HepG2 (cell line): ENCODE results near the gene KIAA0319L. TPM values are rescaled to one million over a fixed set of nuclear protein-coding genes. Genes with fewer than 3 reads are reported as not detected.

Experiments
- ATAC-seq: fragments of 200-7000 bp; cut with Tn5 transposase; 3 replicates; pipeline ENCODE4 v1.9.1; 2020; ENCODE audit warnings: mild to moderate bottlenecking, moderate library complexity
- BruUV-seq: library from RNA; stranded (reverse); fragments of 400-500 nt; replicated peaks from 2 replicates; lab custom pipeline; 2021; lab: Mats Ljungman, UMichigan
- CTCF ChIA-PET: fragments of 300-600 bp; formaldehyde crosslinking; extraction: SDS; loops from one replicate; lab custom pipeline; 2021; ENCODE audit warnings: low total read pairs, inconsistent platforms, low intra/inter-chr PET ratio; lab: Yijun Ruan, JAX
- POLR2A ChIA-PET: fragments of 350-600 bp; sonication (Branson Sonifier 250); formaldehyde crosslinking; loops from one replicate; lab custom pipeline; 2020; ENCODE audit warnings: antibody characterized with exemption, inconsistent platforms; lab: Yijun Ruan, JAX
- DNase-seq: peaks from one replicate; pipeline ENCODE4 v3.0.0-alpha.2; 2015; ENCODE audit warnings: low spot score
- FAIRE-seq: peaks from 3 replicates; lab custom pipeline; 2011; peaks lifted over from hg19 to GRCh38; lab: Jason Lieb, UNC
- H2AFZ ChIP-seq: one replicate; pipeline ENCODE4 v1.6.1; 2011; ENCODE audit warnings: low read length, inconsistent platforms
- H3K27ac ChIP-seq: fragments of 300-600 bp; 3 replicates; pipeline ENCODE4 v1.8.0; 2011; ENCODE audit warnings: mixed run types, mild to moderate bottlenecking, mixed read lengths, low read length, inconsistent platforms; ENCODE audit not compliant: insufficient read depth; ENCODE audit errors: extremely low read length
- H3K27me3 ChIP-seq, 2 experiments: fragments of 200-600 bp in 1 of 2; 2 replicates in 1 of 2; 3 replicates in 1 of 2; pipeline versions ENCODE4 v1.6.0 to v1.8.0; 2011; ENCODE audit warnings: low read length in 2 of 2, mild to moderate bottlenecking in 2 of 2, moderate library complexity in 2 of 2, inconsistent platforms in 1 of 2; ENCODE audit not compliant: insufficient read depth in 2 of 2, control insufficient read depth in 1 of 2
- H3K36me3 ChIP-seq, 2 experiments: fragments of 200-600 bp in 1 of 2; replicated peaks in 1 of 2; 2 replicates in 1 of 2; 3 replicates in 1 of 2; pipeline versions ENCODE4 v1.5.1 to v1.8.0; 2011; ENCODE audit warnings: low read length in 2 of 2, inconsistent platforms in 1 of 2; ENCODE audit not compliant: insufficient read depth in 2 of 2, control insufficient read depth in 1 of 2
- H3K4me1 ChIP-seq: 2 replicates; pipeline ENCODE4 v1.5.1; 2012; ENCODE audit warnings: low read length, inconsistent platforms; ENCODE audit not compliant: insufficient read depth
- H3K4me2 ChIP-seq: 2 replicates; pipeline ENCODE4 v1.6.0; 2011; ENCODE audit warnings: low read depth, low read length, inconsistent platforms
- H3K4me3 ChIP-seq, 3 experiments: fragments of 200-600 bp in 1 of 3; sonication (generic), shearing (Covaris generic) in 1 of 3; replicated peaks in 1 of 3; 2 replicates each; pipeline ENCODE4 v1.5.1; 2011 to 2016; ENCODE audit warnings: low read length in 3 of 3, inconsistent platforms in 2 of 3, low read depth in 2 of 3, mild to moderate bottlenecking in 2 of 3, control low read depth in 1 of 3, mixed read lengths in 1 of 3; ENCODE audit not compliant: insufficient read depth in 1 of 3
- H3K79me2 ChIP-seq: one replicate; pipeline ENCODE4 v1.6.1; 2011; ENCODE audit warnings: low read length, inconsistent platforms; ENCODE audit not compliant: insufficient read depth
- H3K9ac ChIP-seq: 2 replicates; pipeline ENCODE4 v1.6.0; 2011; ENCODE audit warnings: mild to moderate bottlenecking, low read depth, low read length, inconsistent platforms; ENCODE audit not compliant: insufficient read depth
- H3K9me3 ChIP-seq: 2 replicates; pipeline ENCODE4 v1.5.1; 2012; ENCODE audit warnings: mild to moderate bottlenecking, low read length
- H4K20me1 ChIP-seq: 2 replicates; pipeline ENCODE4 v1.6.0; 2011; ENCODE audit warnings: inconsistent platforms, mild to moderate bottlenecking, low read length, moderate library complexity; ENCODE audit not compliant: insufficient read depth
- ARID4A ChIP-seq: sonication (generic); formaldehyde crosslinking; IDR thresholded peaks from 2 replicates; pipeline ENCODE4 v1.5.0; 2020; ENCODE audit warnings: mild to moderate bottlenecking, missing genetic modification reagents, borderline replicate concordance
- ASH2L ChIP-seq: fragments of 300-600, 200-600 bp; sonication (generic); IDR thresholded peaks from 2 replicates; pipeline ENCODE4 v1.7.0; 2017; ENCODE audit warnings: low read depth, mild to moderate bottlenecking, moderate library complexity, mixed read lengths, low read length; ENCODE audit not compliant: insufficient read length
- CEBPB ChIP-seq: IDR thresholded peaks from 2 replicates; pipeline ENCODE4 v1.6.1; 2011; ENCODE audit warnings: low read depth, low read length, improper control_type of control experiment, borderline replicate concordance
- CEBPG ChIP-seq: IDR thresholded peaks from 2 replicates; pipeline ENCODE4 v1.6.1; 2016
- DBP ChIP-seq: sonication (generic); formaldehyde crosslinking; IDR thresholded peaks from 2 replicates; pipeline ENCODE4 v1.4.0; 2020; ENCODE audit warnings: missing genetic modification reagents; ENCODE audit errors: not compliant biosample characterization
- DR1 ChIP-seq: sonication (generic); formaldehyde crosslinking; IDR thresholded peaks from 2 replicates; pipeline ENCODE4 v1.8.0; 2021; ENCODE audit warnings: mild to moderate bottlenecking, missing genetic modification reagents, inconsistent platforms
- EEA1 ChIP-seq: sonication (generic); formaldehyde crosslinking; IDR thresholded peaks from 2 replicates; pipeline ENCODE4 v1.5.1; 2020; ENCODE audit warnings: mild to moderate bottlenecking, missing genetic modification reagents, borderline replicate concordance
- JUN ChIP-seq: sonication (generic); formaldehyde crosslinking; IDR thresholded peaks from 2 replicates; pipeline ENCODE4 v1.4.0; 2020; ENCODE audit warnings: mild to moderate bottlenecking, missing genetic modification reagents
- MAX ChIP-seq: IDR thresholded peaks from 2 replicates; pipeline ENCODE4 v1.6.1; 2012; ENCODE audit warnings: inconsistent platforms
- RARA ChIP-seq: IDR thresholded peaks from 2 replicates; pipeline ENCODE4 v1.6.1; 2016; ENCODE audit warnings: missing genetic modification reagents, missing compliant biosample characterization
- ZBTB3 ChIP-seq: sonication (generic); formaldehyde crosslinking; IDR thresholded peaks from 2 replicates; pipeline ENCODE4 v1.4.0; 2020; ENCODE audit warnings: low read depth, mild to moderate bottlenecking, moderate library complexity, missing genetic modification reagents, borderline replicate concordance
- ZFP36 ChIP-seq: fragments of 150-350 bp; IDR thresholded peaks from 2 replicates; pipeline ENCODE4 v1.6.1; 2018; ENCODE audit warnings: borderline replicate concordance, low read length, low read depth; ENCODE audit not compliant: partially characterized antibody
- ZNF331 ChIP-seq: sonication (generic); formaldehyde crosslinking; IDR thresholded peaks from 2 replicates; pipeline ENCODE4 v1.4.0; 2020; ENCODE audit warnings: missing genetic modification reagents
- WGBS: methylation state at CpG from one replicate; pipeline ENCODE4 v1.1.6; 2017; ENCODE audit warnings: low lambda C conversion rate; 5-methylcytosine and 5-hydroxymethylcytosine counted together
- in situ Hi-C: cut with HindIII; loops from 2 replicates; pipeline ENCODE4 v1.10.0; 2017; ENCODE audit warnings: low pct_unique_long_range_greater_than_20kb; ENCODE audit not compliant: extremely low pct_ligation_motif_present
- intact Hi-C: fragments of 100-400 bp; cut with micrococcal nuclease; formaldehyde crosslinking; loops from one replicate; pipeline ENCODE4 v1.10.0; 2022; ENCODE audit not compliant: unreplicated experiment
- polyA plus RNA-seq, 8 experiments: library from polyadenylated mRNA; depleted of rRNA in 3 of 8; stranded (reverse) in 7 of 8; unstranded in 1 of 8; fragments of >200 nt; fragmentation: Illumina TruSeq in 4 of 8; extraction: Trizol in 4 of 8; gene quantifications; 2 replicates each; pipeline versions ENCODE4 v1.2.1 to v1.2.3, GENCODE V29; 2011 to 2016; ENCODE audit warnings: low read depth in 4 of 8, missing spikeins in 1 of 8, mixed read lengths in 1 of 8; ENCODE audit not compliant: insufficient read depth in 1 of 8
- total RNA-seq, 5 experiments: library from RNA; depleted of rRNA; stranded (reverse); fragments of >200 nt; fragmentation: Illumina TruSeq; extraction: Trizol; gene quantifications; 2 replicates each; pipeline ENCODE4 v1.2.3, GENCODE V29; 2016; ENCODE audit warnings: low read depth in 1 of 5

KIAA0319L gene
- total and polyA plus RNA-seq, 2 of the 13 experiments (the other 11 are each of a cell fraction or from before 2014, with no cell fraction given): 33.4 to 82.6 TPM

GRCh38 chr1:35454176-35454575 lies 103.0 kb downstream of the KIAA0319L start:
- Histone ChIP-seq H3K4me1 (peaks cover 18% of the 10 kb centered on the region), H3K27me3 (no peaks in the 10 kb centered on the region), H3K9me3 (no peaks in the 10 kb centered on the region), H3K4me3 (no peak overlapping the region), H3K79me2 (no peaks in the 10 kb centered on the region), H4K20me1 (no peaks in the 10 kb centered on the region), H3K27ac (no peak overlapping the region), H3K4me2 (no peak overlapping the region), H3K9ac (no peak overlapping the region), H2AFZ (no peak overlapping the region), H3K36me3 (peaks cover 21 to 48% of the 10 kb centered on the region in 2 experiments)
- WGBS: 91% methylated on average over 4 of the region's 4 CpGs
- ATAC-seq: no peak
- no peak for DNase-seq
- intact Hi-C loops (no loop called here), in situ Hi-C loops (loop anchor here (5.0 kb wide), 1 partner anchor 108 kb away; no protein-coding TSS in a partner anchor)
- FAIRE-seq: no peak
- POLR2A ChIA-PET: interaction anchor here (3.6 kb wide), 1 partner anchor 102 kb away, joined by 17 read pairs; the partner anchor contains the start of gene KIAA0319L
- CTCF ChIA-PET: no interaction called here
- TF ChIP-seq CEBPB (peak; percentile 75), DR1 (no peak), CEBPG (CRISPR knock-in tag) (peak; percentile 9; the same call in 1 of the 2 replicates)
- BruUV-seq: no TSS peak

DNA sequence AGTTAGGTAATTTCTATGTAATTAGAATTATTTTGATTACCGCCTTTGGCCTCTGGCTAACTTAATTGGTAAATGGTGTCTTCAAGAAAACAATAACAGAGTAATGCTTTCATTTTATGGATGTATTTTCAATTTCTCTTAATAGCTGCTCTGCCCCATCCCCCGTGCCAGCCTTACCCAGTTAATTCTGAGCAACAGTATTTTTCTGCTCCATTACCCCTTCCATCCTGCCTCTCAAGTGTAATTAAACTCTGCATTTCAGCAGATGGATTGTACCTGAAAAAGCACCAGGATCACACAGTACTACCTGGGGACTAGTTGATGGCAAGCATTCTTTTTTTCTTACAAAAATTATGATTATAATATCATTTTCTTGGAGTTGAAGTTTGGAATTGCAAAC lies 104.2 kb downstream of the KIAA0319L start:
- Histone ChIP-seq H3K9me3 (no peaks in the 10 kb centered on the region), H3K9ac (no peak overlapping the region), H4K20me1 (no peaks in the 10 kb centered on the region), H3K79me2 (no peaks in the 10 kb centered on the region), H3K4me2 (no peak overlapping the region), H3K4me3 (no peak overlapping the region), H3K27ac (no peak overlapping the region), H3K36me3 (peaks cover 25 to 58% of the 10 kb centered on the region in 2 experiments), H3K27me3 (no peaks in the 10 kb centered on the region), H2AFZ (no peak overlapping the region), H3K4me1 (peaks cover 28% of the 10 kb centered on the region)
- ChIA-PET POLR2A (interaction anchor here (3.6 kb wide), 1 partner anchor 103 kb away, joined by 17 read pairs; the partner anchor contains the start of gene KIAA0319L), CTCF (interaction anchor here (3.4 kb wide), 1 partner anchor 91 kb away, joined by 29 read pairs; no protein-coding TSS in a partner anchor)
- DNase-seq (no peak), FAIRE-seq (no peak), ATAC-seq (no peak)
- intact Hi-C loops (no loop called here), in situ Hi-C loops (loop anchor here (5.0 kb wide), 1 partner anchor 109 kb away; no protein-coding TSS in a partner anchor)
- WGBS: 93% methylated on average over 2 of the region's 2 CpGs
- BruUV-seq: no TSS peak
- TF ChIP-seq ZNF331 (CRISPR knock-in tag) (no peak), ZBTB3 (CRISPR knock-in tag) (no peak), ZFP36 (no peak), JUN (CRISPR knock-in tag) (no peak), MAX (no peak), EEA1 (no peak), RARA (no peak), ASH2L (no peak), DBP (CRISPR knock-in tag) (no peak), ARID4A (CRISPR knock-in tag) (no peak)
